IMR-90 (cell line): ENCODE results near the gene RFX2.

Experiments used
- BHLHE40 ChIP-seq: fragments of 150-350 bp; IDR thresholded peaks from 2 replicates; pipeline ENCODE4 v1.6.1; 2016; ENCODE audit warnings: mild to moderate bottlenecking, low read depth, low read length
- FOS ChIP-seq: fragments of 150-350 bp; IDR thresholded peaks from 2 replicates; pipeline ENCODE4 v1.6.1; 2016; ENCODE audit warnings: low read depth, low read length
- MAFK ChIP-seq: IDR thresholded peaks from 2 replicates; pipeline ENCODE4 v1.6.1; 2012; ENCODE audit warnings: low read depth, low read length, improper control_type of control experiment
- MAZ ChIP-seq: IDR thresholded peaks from 2 replicates; pipeline ENCODE4 v1.6.1; 2012; ENCODE audit warnings: low read depth, mild to moderate bottlenecking, low read length, improper control_type of control experiment, moderate library complexity, borderline replicate concordance
- MXI1 ChIP-seq: IDR thresholded peaks from 2 replicates; pipeline ENCODE4 v1.6.1; 2012; ENCODE audit warnings: low read depth, mild to moderate bottlenecking, low read length, moderate library complexity, borderline replicate concordance
- POLR2A ChIP-seq: IDR thresholded peaks from 2 replicates; pipeline ENCODE4 v1.6.1; 2012; ENCODE audit warnings: mild to moderate bottlenecking, low read depth, low read length
- TF ChIP-seq, protein P1 (sequence below): conservative IDR thresholded peaks from 2 replicates; pipeline ENCODE4 v1.5.1; 2012; ENCODE audit warnings: mild to moderate bottlenecking, low read depth, low read length, improper control_type of control experiment

DNA sequence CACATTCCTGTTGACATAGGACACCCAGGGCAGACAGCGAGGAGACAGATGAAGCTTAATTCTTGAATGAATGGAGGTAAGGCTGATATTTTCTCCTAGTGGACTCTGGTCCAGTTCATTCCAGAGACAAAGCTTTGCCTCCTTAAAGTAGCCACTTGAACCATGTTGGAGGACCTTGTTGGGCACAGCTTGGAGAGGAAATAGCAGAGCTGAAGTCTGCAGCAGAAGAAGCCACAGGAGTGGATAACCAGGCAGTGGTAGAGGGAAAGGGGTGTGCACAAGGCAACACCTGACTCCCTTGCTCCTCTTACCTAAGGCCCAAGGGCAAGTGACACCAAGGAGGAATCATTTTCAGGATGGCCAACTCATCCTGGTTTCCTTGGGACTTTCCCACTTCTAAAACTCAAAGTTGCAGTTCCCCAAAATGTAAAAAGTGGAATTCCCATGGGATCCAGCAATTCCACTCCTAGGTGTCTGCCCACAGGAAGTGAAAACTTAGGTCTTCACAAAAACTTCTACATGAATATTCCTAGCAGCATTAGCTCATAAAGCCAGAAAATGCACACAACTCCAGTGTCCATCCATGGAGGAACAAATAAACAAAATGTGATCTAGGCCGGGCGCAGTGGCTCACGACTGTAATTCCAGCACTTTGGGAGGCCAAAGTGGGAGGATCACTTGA lies 6.6 kb upstream of the RFX2 start:
- TF ChIP-seq, protein P1, sequence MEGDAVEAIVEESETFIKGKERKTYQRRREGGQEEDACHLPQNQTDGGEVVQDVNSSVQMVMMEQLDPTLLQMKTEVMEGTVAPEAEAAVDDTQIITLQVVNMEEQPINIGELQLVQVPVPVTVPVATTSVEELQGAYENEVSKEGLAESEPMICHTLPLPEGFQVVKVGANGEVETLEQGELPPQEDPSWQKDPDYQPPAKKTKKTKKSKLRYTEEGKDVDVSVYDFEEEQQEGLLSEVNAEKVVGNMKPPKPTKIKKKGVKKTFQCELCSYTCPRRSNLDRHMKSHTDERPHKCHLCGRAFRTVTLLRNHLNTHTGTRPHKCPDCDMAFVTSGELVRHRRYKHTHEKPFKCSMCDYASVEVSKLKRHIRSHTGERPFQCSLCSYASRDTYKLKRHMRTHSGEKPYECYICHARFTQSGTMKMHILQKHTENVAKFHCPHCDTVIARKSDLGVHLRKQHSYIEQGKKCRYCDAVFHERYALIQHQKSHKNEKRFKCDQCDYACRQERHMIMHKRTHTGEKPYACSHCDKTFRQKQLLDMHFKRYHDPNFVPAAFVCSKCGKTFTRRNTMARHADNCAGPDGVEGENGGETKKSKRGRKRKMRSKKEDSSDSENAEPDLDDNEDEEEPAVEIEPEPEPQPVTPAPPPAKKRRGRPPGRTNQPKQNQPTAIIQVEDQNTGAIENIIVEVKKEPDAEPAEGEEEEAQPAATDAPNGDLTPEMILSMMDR: no peak
- no peak for TF ChIP-seq POLR2A
- no peak for TF ChIP-seq FOS
- TF ChIP-seq MAFK: no peak
- TF ChIP-seq MXI1: no peak
- TF ChIP-seq MAZ: no peak
- no peak for TF ChIP-seq BHLHE40
